Heart left ventricle (tissue), 16 donors: ENCODE data around the gene ASPSCR1. TPM values are rescaled to one million over a fixed set of nuclear protein-coding genes. Genes with fewer than 3 reads are reported as not detected.

Source experiments
- ATAC-seq, 4 donors: fragments of 200-7000 bp; cut with Tn5 transposase; one replicate each; pipeline ENCODE4 v1.9.1; 2020 to 2022; ENCODE audit warnings: moderate library complexity in 4 of 4, mild to moderate bottlenecking in 3 of 4, moderate number of reproducible peaks in 1 of 4
- DNase-seq, 5 donors: peaks; one replicate each; pipeline ENCODE4 v3.0.0-alpha.2; 2020
- H3K27ac ChIP-seq, 12 donors: fragments of 200-600 bp; sonication (generic) in 4 of 12; one replicate each; pipeline versions ENCODE4 v1.5.0 to v1.8.0; 2016 to 2022; ENCODE audit warnings: mild to moderate bottlenecking in 2 of 12
- H3K27me3 ChIP-seq, 9 donors: fragments of 200-600 bp; sonication (generic) in 2 of 9; one replicate each; pipeline versions ENCODE4 v1.5.1 to v1.8.0; 2016 to 2022; ENCODE audit warnings: mild to moderate bottlenecking in 3 of 9
- H3K36me3 ChIP-seq, 9 donors: fragments of 200-600 bp; sonication (generic) in 2 of 9; one replicate each; pipeline versions ENCODE4 v1.5.0 to v1.8.0; 2018 to 2022; ENCODE audit warnings: mild to moderate bottlenecking in 2 of 9
- H3K4me1 ChIP-seq, 12 donors: fragments of 200-600 bp; sonication (generic) in 4 of 12; one replicate each; pipeline versions ENCODE4 v1.5.0 to v1.8.0; 2016 to 2022; ENCODE audit warnings: mild to moderate bottlenecking in 3 of 12
- H3K4me3 ChIP-seq, 12 donors: fragments of 200-600 bp; sonication (generic) in 4 of 12; one replicate each; pipeline versions ENCODE4 v1.5.0 to v1.8.0; 2017 to 2022; ENCODE audit warnings: mild to moderate bottlenecking in 9 of 12, moderate library complexity in 4 of 12
- H3K9me3 ChIP-seq, 12 donors: fragments of 200-600 bp; sonication (generic) in 4 of 12; one replicate each; pipeline versions ENCODE4 v1.5.0 to v1.8.0; 2016 to 2022; ENCODE audit warnings: mild to moderate bottlenecking in 1 of 12
- POLR2A ChIP-seq, 2 donors: fragments of 450-650 bp; IDR thresholded peaks; one replicate each; pipeline ENCODE4 v1.6.1; 2017; ENCODE audit warnings: antibody characterized with exemption in 2 of 2, mild to moderate bottlenecking in 2 of 2, moderate library complexity in 2 of 2
- WGBS, 4 donors: extraction: QIAGEN DNeasy Blood & Tissue Kit in 2 of 4; methylation state at CpG; one replicate each; pipeline versions ENCODE4 v1.1.5 to v1.1.7; 2013 to 2018; 5-methylcytosine and 5-hydroxymethylcytosine counted together
- intact Hi-C, 10 donors: fragments of 100-400 bp; cut with DNase I; formaldehyde crosslinking; loops; one replicate each; pipeline versions ENCODE4 v1.11.1 to v1.14.2; 2022
- polyA plus RNA-seq, 2 donors: library from polyadenylated mRNA; stranded (reverse); fragments of 200-250 nt; gene quantifications; one replicate each; pipeline ENCODE4 v1.2.3, GENCODE V29; 2013
- total RNA-seq, 9 donors: library from RNA; depleted of rRNA in 2 of 9; stranded (reverse); fragments of >200 nt in 2 of 9; fragmentation: NEBNext Ultra II Directional in 3 of 9; extraction: Animal tissue kit (Norgen Biotek cat#: 25700) in 3 of 9; gene quantifications; one replicate each; pipeline versions ENCODE4 v1.1.0 to v1.2.4, GENCODE V29; 2016 to 2023
- TF ChIP-seq, protein P1 (sequence below), 12 donors: fragments of 200-600 bp; sonication (generic) in 4 of 12; IDR thresholded peaks; one replicate each; pipeline versions ENCODE4 v1.5.0 to v1.8.0; 2018 to 2022; ENCODE audit warnings: antibody characterized with exemption in 12 of 12, mild to moderate bottlenecking in 5 of 12
- donor health status: ischemic (EF 13 %, LVEDD 7.1; RV severe dilation, severe dysfunction).
- donor health status: healthy with polysubstance abuse.
- donor health status: DM: no; HTN: yes; CAD: no.
- donor health status: DM: no; HTN: no; CAD: no.
- donor health status: ischemic (EF 25% LVEDD 6.9; RV normal size, moderate dysfunction).
- donor health status: ischemic (EF 25% LVEDD 5.7; RV mildly dilated, moderate dysfunction).
- donor health status: healthy.
- donor health status: DM: yes; HTN: yes; CAD: no.
- donor health status: ischemic (EF 35%, LVEDD 5.7; RV mildly dilated, moderate dysfunction).
- donor health status: nonischemic (EF 11% LVEDD 7.7; RV severe dilation, severe dysfunction).
- donor health status: DM: yes; HTN: yes; CAD: no.
- donor health status: PGD.
- donor health status: ischemic (EF 29% LVEDD 5.4; RV normal size, mild dysfunction).
- donor health status: nonischemic (EF 23%, LVEDD 6.1; RV moderate dilation, normal function).

Gene ASPSCR1
- total and polyA plus RNA-seq, 11 donors = 15.1 to 43.6 (median 22.9) TPM

DNA sequence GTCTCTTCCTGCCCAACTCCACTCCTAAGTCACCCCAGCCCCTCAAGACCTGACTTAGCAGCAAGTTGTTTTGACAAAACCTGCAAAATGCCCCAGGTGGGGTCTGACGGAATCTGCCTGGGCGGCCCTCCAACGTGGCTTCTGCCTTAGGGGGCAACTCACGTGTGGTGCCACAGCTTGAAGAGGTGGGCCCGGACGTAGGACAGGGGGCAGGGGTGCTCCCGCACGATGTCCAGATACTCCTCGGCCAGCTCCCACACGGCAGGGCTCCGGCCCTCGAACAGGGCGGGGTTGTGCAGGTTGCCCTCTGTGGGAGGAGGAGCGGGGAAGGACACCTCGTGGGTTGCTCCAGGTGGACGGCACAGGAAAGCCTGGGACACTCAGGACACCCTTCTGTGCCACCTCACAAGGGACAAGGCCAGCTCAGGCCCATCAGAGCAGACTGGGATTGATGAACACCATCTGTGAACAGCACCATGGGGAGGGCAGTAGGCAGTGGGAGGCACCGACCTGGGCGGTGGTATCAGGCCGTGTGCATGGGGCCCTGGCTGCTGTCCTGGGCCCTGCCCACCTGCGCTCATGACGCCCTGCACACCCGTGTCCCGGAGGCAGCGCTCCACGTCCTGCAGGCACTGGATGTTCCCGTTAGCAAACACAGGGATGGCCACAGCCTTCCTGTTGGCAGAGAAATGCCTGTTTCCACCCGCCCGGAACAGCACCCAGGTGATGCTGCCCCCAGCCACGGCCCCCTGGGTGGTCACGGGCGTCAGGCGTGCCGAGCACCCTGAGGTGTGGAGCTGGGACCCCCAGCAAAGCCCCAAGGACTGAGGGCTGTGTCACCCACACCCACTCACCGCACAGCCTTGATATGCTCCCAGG is 83.9 kb downstream of the ASPSCR1 start:
- no peaks in the 10 kb centered on the region for H3K9me3 ChIP-seq
- H3K4me3 ChIP-seq = no peak overlapping the region
- H3K27ac ChIP-seq = no peak overlapping the region
- intact Hi-C loops = no loop called here
- peaks cover 0 to 76% (median 59%) of the 10 kb centered on the region in 9 donors for H3K36me3 ChIP-seq
- ATAC-seq (no peak), DNase-seq (peak in 2 of 5 donors; percentile 24 to 63)
- no peaks in the 10 kb centered on the region for H3K27me3 ChIP-seq
- TF ChIP-seq, protein P1, sequence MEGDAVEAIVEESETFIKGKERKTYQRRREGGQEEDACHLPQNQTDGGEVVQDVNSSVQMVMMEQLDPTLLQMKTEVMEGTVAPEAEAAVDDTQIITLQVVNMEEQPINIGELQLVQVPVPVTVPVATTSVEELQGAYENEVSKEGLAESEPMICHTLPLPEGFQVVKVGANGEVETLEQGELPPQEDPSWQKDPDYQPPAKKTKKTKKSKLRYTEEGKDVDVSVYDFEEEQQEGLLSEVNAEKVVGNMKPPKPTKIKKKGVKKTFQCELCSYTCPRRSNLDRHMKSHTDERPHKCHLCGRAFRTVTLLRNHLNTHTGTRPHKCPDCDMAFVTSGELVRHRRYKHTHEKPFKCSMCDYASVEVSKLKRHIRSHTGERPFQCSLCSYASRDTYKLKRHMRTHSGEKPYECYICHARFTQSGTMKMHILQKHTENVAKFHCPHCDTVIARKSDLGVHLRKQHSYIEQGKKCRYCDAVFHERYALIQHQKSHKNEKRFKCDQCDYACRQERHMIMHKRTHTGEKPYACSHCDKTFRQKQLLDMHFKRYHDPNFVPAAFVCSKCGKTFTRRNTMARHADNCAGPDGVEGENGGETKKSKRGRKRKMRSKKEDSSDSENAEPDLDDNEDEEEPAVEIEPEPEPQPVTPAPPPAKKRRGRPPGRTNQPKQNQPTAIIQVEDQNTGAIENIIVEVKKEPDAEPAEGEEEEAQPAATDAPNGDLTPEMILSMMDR (IDR thresholded peaks at IDR 0.05) = no peak
- no peak for TF ChIP-seq POLR2A (IDR thresholded peaks at IDR 0.05)
- 82 to 89% (median 88%) methylated on average over 17 to 34 of the region's 34 CpGs for WGBS, 4 donors
- H3K4me1 ChIP-seq = peaks cover 0 to 23% (median 15%) of the 10 kb centered on the region in 12 donors

DNA sequence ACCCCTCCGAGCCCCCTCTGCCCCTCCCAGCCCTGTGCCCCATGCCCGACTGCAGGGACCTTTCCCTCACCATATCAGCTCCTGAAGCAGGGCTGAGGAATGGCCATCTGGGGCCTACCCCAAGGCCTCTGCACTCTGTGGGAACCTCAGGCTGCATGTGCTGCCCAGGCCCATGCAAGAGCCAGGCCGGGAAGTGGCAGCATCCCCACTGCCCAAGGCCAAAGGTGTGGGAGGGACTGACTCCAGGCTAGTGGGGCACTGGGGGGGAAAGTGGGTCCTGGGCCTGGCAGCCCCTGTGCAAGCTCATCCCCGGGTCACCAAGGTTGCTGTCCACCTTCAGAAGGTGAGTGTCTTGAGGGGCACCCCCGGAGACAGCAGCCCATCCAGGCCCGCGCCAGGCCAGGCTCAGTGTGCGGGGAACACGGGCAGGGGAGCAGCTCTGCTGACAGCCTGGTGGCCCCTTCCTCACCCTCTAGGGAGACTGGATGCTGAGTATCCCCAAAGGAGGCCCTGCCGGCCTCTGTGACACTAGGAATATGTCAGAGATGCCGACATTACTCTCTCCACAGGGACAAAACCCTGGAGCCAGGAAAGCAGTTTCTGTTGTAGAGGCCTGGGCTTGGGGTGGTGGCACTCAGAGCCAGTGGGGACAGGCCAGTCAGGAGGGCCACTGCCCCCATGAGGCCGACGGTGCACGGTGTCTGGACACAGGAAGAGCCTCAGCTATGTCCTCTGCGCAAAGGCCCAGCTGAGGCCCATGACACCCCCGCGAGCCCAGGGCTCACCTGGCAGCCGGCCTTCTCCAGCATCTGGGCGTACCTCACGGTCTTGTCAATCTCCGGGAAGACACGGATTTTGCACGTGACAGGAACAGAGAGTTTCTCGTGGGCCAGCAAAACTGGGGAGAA is 84.9 kb downstream of the ASPSCR1 start:
- 79 to 85% (median 81%) methylated on average over 10 to 24 of the region's 24 CpGs for WGBS, 4 donors
- Histone ChIP-seq H3K4me3 (no peak overlapping the region), H3K9me3 (no peaks in the 10 kb centered on the region), H3K27ac (no peak overlapping the region), H3K4me1 (peaks cover 0 to 27% (median 19%) of the 10 kb centered on the region in 12 donors), H3K36me3 (peaks cover 0 to 65% (median 50%) of the 10 kb centered on the region in 9 donors), H3K27me3 (no peaks in the 10 kb centered on the region)
- intact Hi-C loops = no loop called here
- TF ChIP-seq, protein P1 (IDR thresholded peaks at IDR 0.05) = no peak
- no peak for TF ChIP-seq POLR2A (IDR thresholded peaks at IDR 0.05)
- DNase-seq (peak in 2 of 5 donors; percentile 17 to 35), ATAC-seq (no peak)

DNA sequence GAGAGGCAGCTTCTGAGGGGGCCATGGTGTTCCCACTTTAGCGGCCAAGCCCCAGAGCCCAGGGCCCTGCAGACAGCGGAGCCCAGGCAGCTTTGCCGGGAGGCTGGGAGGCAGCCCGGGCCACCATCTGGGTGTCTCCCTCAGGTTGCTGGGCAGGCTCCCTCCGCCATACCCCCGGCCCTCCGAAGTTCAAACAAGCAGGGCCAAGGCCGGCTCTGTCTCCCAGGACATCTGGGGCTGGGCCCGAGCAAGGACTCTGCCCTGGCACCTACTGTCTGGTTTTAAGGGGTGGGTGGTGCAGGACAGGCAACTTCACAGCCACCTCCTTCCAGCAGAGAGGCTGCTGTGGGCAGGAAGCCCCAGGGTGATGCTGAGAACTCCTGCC is 85.5 kb downstream of the ASPSCR1 start:
- DNase-seq = peak in 1 of 5 donors; percentile 44
- H3K4me1 ChIP-seq = peaks cover 0 to 27% (median 19%) of the 10 kb centered on the region in 12 donors
- intact Hi-C loops = no loop called here
- H3K4me3 ChIP-seq = no peak overlapping the region
- H3K36me3 ChIP-seq = peaks cover 0 to 59% (median 44%) of the 10 kb centered on the region in 9 donors
- TF ChIP-seq POLR2A (IDR thresholded peaks at IDR 0.05) = no peak
- TF ChIP-seq, protein P1 (IDR thresholded peaks at IDR 0.05) = no peak
- no peak overlapping the region for H3K27ac ChIP-seq
- 91 to 94% (median 93%) methylated on average over 5 to 9 of the region's 9 CpGs for WGBS, 4 donors
- H3K9me3 ChIP-seq = no peaks in the 10 kb centered on the region
- no peak for ATAC-seq
- H3K27me3 ChIP-seq = no peaks in the 10 kb centered on the region
